Esophagus muscularis mucosa (tissue), 4 donors: ENCODE results near the gene OTOG. TPM values are rescaled to one million over a fixed set of nuclear protein-coding genes. Genes with fewer than 3 reads are reported as not detected.

Experiments
- DNase-seq: peaks from one replicate; pipeline ENCODE4 v3.0.0-alpha.2; 2017; ENCODE audit errors: extremely low spot score
- H3K27ac ChIP-seq, 4 donors: fragments of 200-600 bp; sonication (generic); replicated peaks in 1 of 4; 1 replicate in 3 of 4; 2 replicates in 1 of 4; pipeline ENCODE4 v1.5.1; 2016 to 2019; ENCODE audit warnings: mild to moderate bottlenecking in 1 of 4
- H3K27me3 ChIP-seq, 4 donors: fragments of 200-600 bp; sonication (generic); one replicate each; pipeline versions ENCODE4 v1.5.1 to v1.6.0; 2016 to 2019
- H3K36me3 ChIP-seq, 4 donors: fragments of 200-600 bp; sonication (generic); one replicate each; pipeline ENCODE4 v1.5.1; 2016 to 2019
- H3K4me1 ChIP-seq, 4 donors: fragments of 200-600 bp; sonication (generic); one replicate each; pipeline ENCODE4 v1.5.1; 2016 to 2019
- H3K4me3 ChIP-seq, 4 donors: fragments of 200-600 bp; sonication (generic); 1 replicate in 2 of 4; 2 replicates in 2 of 4; pipeline ENCODE4 v1.5.1; 2016 to 2019; ENCODE audit warnings: mild to moderate bottlenecking in 4 of 4, moderate library complexity in 1 of 4
- H3K9me3 ChIP-seq, 4 donors: fragments of 200-600 bp; sonication (generic); 1 replicate in 3 of 4; 2 replicates in 1 of 4; pipeline ENCODE4 v1.5.1; 2016 to 2019
- EP300 ChIP-seq: sonication (generic); formaldehyde crosslinking; IDR thresholded peaks from one replicate; pipeline ENCODE4 v1.6.1; 2017; ENCODE audit warnings: antibody characterized with exemption
- POLR2A ChIP-seq: fragments of 450-650 bp; IDR thresholded peaks from one replicate; pipeline ENCODE4 v1.6.1; 2017; ENCODE audit warnings: antibody characterized with exemption, moderate library complexity, mild to moderate bottlenecking, low read depth
- POLR2AphosphoS5 ChIP-seq, 2 donors: sonication (generic); formaldehyde crosslinking; IDR thresholded peaks; one replicate each; pipeline ENCODE4 v1.6.1; 2017; ENCODE audit warnings: antibody characterized with exemption in 2 of 2
- WGBS: methylation state at CpG from one replicate; pipeline ENCODE4 v1.1.5; 2018; 5-methylcytosine and 5-hydroxymethylcytosine counted together
- intact Hi-C: fragments of 100-400 bp; cut with DNase I; formaldehyde crosslinking; loops from one replicate; pipeline ENCODE4 v1.15.1; 2023
- total RNA-seq, 4 donors: library from RNA; depleted of rRNA; stranded (reverse); fragments of >200 nt; gene quantifications; one replicate each; pipeline versions ENCODE4 v1.1.0 to v1.2.1, GENCODE V29; 2016
- TF ChIP-seq, protein P1 (sequence below), 3 experiments: fragments of 200-600 bp in 2 of 3; fragments of 450-650 bp in 1 of 3; sonication (generic) in 2 of 3; IDR thresholded peaks; one replicate each; pipeline ENCODE4 v1.5.1; 2017 to 2019; ENCODE audit warnings: antibody characterized with exemption in 3 of 3, mild to moderate bottlenecking in 2 of 3, moderate library complexity in 1 of 3

Gene OTOG
- total RNA-seq, 4 donors from 2014 or later = not detected

DNA sequence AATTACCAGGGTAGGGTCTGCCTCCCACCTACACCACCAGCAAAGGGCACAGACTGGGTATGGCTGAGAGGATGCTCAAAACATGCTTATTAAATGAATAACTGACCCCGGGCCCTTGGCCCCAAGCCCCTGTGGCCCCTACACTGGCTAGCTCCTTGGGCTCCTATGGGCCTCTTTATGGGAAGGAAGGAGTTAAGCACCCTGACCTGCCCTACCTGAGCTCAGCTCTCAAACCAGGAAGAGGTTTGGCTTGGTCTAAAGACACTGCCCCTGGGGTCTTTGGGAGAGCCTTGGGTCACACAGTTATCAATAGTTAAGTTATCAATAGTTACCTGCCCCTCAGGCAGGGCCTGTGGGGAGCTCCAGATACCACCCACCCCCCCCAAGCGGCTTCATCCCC, 4.0 kb upstream of the OTOG start:
- Histone ChIP-seq H3K9me3 (no peaks in the 10 kb centered on the region), H3K4me1 (peaks cover 3 to 9% (median 8%) of the 10 kb centered on the region in 4 donors), H3K4me3 (no peak overlapping the region), H3K27ac (no peak overlapping the region), H3K36me3 (no peaks in the 10 kb centered on the region), H3K27me3 (peaks cover 0 to 56% (median 7%) of the 10 kb centered on the region in 4 donors)
- WGBS = 92% methylated on average over 2 of the region's 2 CpGs
- intact Hi-C loops = no loop called here
- DNase-seq = no peak
- TF ChIP-seq, protein P1, sequence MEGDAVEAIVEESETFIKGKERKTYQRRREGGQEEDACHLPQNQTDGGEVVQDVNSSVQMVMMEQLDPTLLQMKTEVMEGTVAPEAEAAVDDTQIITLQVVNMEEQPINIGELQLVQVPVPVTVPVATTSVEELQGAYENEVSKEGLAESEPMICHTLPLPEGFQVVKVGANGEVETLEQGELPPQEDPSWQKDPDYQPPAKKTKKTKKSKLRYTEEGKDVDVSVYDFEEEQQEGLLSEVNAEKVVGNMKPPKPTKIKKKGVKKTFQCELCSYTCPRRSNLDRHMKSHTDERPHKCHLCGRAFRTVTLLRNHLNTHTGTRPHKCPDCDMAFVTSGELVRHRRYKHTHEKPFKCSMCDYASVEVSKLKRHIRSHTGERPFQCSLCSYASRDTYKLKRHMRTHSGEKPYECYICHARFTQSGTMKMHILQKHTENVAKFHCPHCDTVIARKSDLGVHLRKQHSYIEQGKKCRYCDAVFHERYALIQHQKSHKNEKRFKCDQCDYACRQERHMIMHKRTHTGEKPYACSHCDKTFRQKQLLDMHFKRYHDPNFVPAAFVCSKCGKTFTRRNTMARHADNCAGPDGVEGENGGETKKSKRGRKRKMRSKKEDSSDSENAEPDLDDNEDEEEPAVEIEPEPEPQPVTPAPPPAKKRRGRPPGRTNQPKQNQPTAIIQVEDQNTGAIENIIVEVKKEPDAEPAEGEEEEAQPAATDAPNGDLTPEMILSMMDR (IDR thresholded peaks at IDR 0.05) = no peak
- TF ChIP-seq POLR2AphosphoS5 (IDR thresholded peaks at IDR 0.05) (no peak), POLR2A (no peak), EP300 (no peak)

DNA sequence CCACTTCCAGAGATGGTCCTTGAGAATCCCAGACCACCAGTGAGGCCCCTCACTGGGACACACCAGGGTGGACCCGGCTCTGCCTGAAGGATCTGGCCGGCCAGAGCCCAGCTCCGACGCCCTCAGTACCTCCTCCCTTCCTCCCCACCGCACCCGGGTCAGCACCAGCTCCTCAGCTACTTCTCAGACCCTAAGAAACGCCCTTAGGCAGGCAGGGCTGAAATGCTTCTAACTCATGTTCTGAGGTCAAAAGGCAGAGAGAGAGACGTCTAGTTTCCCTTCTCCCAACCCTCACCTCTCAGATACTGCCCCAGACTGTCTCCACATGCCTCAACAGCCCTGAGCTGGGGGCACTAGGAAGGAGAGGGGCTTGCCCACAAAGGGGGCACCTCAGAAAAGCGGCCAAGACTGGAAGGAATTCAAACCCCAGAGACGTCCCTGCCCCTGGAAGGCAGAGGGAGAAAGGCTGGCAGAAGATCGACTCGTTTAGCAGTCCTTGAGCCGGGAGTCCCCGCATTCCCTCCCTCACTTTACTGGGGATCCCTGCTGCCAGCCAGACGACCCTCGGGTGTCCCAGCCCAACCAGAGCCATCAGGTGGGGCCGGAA, 3.4 kb upstream of the OTOG start:
- H3K27ac ChIP-seq = no peak overlapping the region
- peak overlapping the region in 3 of 4 donors; percentile 12 to 37 (median 18) for H3K4me3 ChIP-seq
- H3K4me1 ChIP-seq = peaks cover 3 to 9% (median 8%) of the 10 kb centered on the region in 4 donors
- DNase-seq = no peak
- 54% methylated on average over 10 of the region's 17 CpGs for WGBS
- H3K9me3 ChIP-seq = no peaks in the 10 kb centered on the region
- intact Hi-C loops = no loop called here
- peaks cover 0 to 62% (median 8%) of the 10 kb centered on the region in 4 donors for H3K27me3 ChIP-seq
- H3K36me3 ChIP-seq = no peaks in the 10 kb centered on the region
- TF ChIP-seq POLR2A = no peak
- TF ChIP-seq, protein P1 (IDR thresholded peaks at IDR 0.05) = no peak

DNA sequence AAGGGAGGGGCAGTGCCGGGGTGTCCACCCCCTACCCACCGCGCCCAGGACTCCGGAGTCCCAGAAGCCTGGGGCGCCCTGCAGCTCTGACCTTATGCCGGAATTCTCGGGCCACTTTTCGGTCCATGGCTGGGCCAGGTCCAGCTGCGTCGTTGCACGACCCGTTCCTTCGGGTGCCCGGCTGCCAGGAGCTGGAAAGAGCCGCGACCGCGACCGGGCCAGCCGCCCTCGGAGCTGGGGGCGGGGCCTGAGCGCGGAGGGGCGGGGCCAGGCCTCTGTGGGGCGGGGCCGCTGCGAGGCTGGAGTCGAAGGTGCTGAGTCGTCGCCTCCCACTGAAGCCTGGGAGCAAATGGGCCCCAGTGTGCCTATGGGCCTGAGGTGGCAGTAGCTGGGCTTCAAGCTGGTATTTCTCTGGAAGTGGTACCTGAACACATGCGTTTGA, 2.9 kb upstream of the OTOG start, which contains the start of gene USH1C:
Gene USH1C, minus strand, starts transcription at position 236 of the 442 bp plus-strand sequence. Its CDS starts 109 bp downstream, at position 127.
- Histone ChIP-seq H3K9me3 (no peaks in the 10 kb centered on the region), H3K27me3 (peaks cover 0 to 67% (median 8%) of the 10 kb centered on the region in 4 donors), H3K4me1 (peaks cover 3 to 9% (median 8%) of the 10 kb centered on the region in 4 donors), H3K4me3 (peak within 1 kb of the TSS; percentile 12 to 37 (median 18)), H3K27ac (no peak within 1 kb of the TSS), H3K36me3 (no peaks in the 10 kb centered on the region)
- intact Hi-C loops = no loop called here
- no peak for DNase-seq
- TF ChIP-seq POLR2AphosphoS5 (IDR thresholded peaks at IDR 0.05) (no peak), EP300 (no peak), POLR2A (no peak)
- TF ChIP-seq, protein P1 (IDR thresholded peaks at IDR 0.05) = no peak
- 12% methylated on average over 6 of the region's 32 CpGs for WGBS

DNA sequence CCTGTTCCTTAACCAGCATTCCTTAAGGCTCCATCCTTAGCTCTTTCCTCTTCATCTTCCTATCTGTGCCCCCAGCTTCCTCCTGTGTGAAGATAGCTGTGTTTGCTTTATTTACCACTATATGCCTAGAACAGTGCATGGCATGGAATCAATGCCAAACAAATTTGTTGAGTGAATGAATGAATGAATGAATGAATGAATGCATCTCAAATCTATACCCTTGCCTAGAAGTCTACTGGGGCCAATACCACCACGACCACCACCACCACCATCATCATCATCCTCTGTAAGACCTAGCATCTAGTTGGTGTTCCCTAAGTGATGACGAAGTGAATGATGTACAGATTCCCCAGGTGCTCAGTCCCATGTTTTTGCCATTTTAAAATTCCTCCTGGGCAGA, 819 bp upstream of the OTOG start:
- WGBS = 80% methylated on average over 2 of the region's 2 CpGs
- Histone ChIP-seq H3K9me3 (no peaks in the 10 kb centered on the region), H3K27me3 (peaks cover 0 to 69% (median 8%) of the 10 kb centered on the region in 4 donors), H3K4me3 (no peak overlapping the region), H3K4me1 (peaks cover 3 to 9% (median 8%) of the 10 kb centered on the region in 4 donors), H3K36me3 (no peaks in the 10 kb centered on the region), H3K27ac (no peak overlapping the region)
- no peak for DNase-seq
- intact Hi-C loops = no loop called here
- TF ChIP-seq POLR2A (no peak), EP300 (no peak), POLR2AphosphoS5 (IDR thresholded peaks at IDR 0.05) (no peak)
- TF ChIP-seq, protein P1 (IDR thresholded peaks at IDR 0.05) = no peak
